Heart left ventricle (tissue), 16 donors: ENCODE results near the gene HTR4. TPM values are rescaled to one million over a fixed set of nuclear protein-coding genes. Genes with fewer than 3 reads are reported as not detected.
A peak's percentile ranks its signal among the peaks of the same experiment; 100 is the strongest.

Source experiments
- ATAC-seq, 4 donors: fragments of 200-7000 bp; cut with Tn5 transposase; one replicate each; pipeline ENCODE4 v1.9.1; 2020 to 2022; ENCODE audit warnings: moderate library complexity in 4 of 4, mild to moderate bottlenecking in 3 of 4, moderate number of reproducible peaks in 1 of 4
- DNase-seq, 5 donors: peaks; one replicate each; pipeline ENCODE4 v3.0.0-alpha.2; 2020
- H3K27ac ChIP-seq, 12 donors: fragments of 200-600 bp; sonication (generic) in 4 of 12; one replicate each; pipeline versions ENCODE4 v1.5.0 to v1.8.0; 2016 to 2022; ENCODE audit warnings: mild to moderate bottlenecking in 2 of 12
- H3K27me3 ChIP-seq, 9 donors: fragments of 200-600 bp; sonication (generic) in 2 of 9; one replicate each; pipeline versions ENCODE4 v1.5.1 to v1.8.0; 2016 to 2022; ENCODE audit warnings: mild to moderate bottlenecking in 3 of 9
- H3K36me3 ChIP-seq, 9 donors: fragments of 200-600 bp; sonication (generic) in 2 of 9; one replicate each; pipeline versions ENCODE4 v1.5.0 to v1.8.0; 2018 to 2022; ENCODE audit warnings: mild to moderate bottlenecking in 2 of 9
- H3K4me1 ChIP-seq, 12 donors: fragments of 200-600 bp; sonication (generic) in 4 of 12; one replicate each; pipeline versions ENCODE4 v1.5.0 to v1.8.0; 2016 to 2022; ENCODE audit warnings: mild to moderate bottlenecking in 3 of 12
- H3K4me3 ChIP-seq, 12 donors: fragments of 200-600 bp; sonication (generic) in 4 of 12; one replicate each; pipeline versions ENCODE4 v1.5.0 to v1.8.0; 2017 to 2022; ENCODE audit warnings: mild to moderate bottlenecking in 9 of 12, moderate library complexity in 4 of 12
- H3K9me3 ChIP-seq, 12 donors: fragments of 200-600 bp; sonication (generic) in 4 of 12; one replicate each; pipeline versions ENCODE4 v1.5.0 to v1.8.0; 2016 to 2022; ENCODE audit warnings: mild to moderate bottlenecking in 1 of 12
- POLR2A ChIP-seq, 2 donors: fragments of 450-650 bp; IDR thresholded peaks; one replicate each; pipeline ENCODE4 v1.6.1; 2017; ENCODE audit warnings: antibody characterized with exemption in 2 of 2, mild to moderate bottlenecking in 2 of 2, moderate library complexity in 2 of 2
- WGBS, 4 donors: extraction: QIAGEN DNeasy Blood & Tissue Kit in 2 of 4; methylation state at CpG; one replicate each; pipeline versions ENCODE4 v1.1.5 to v1.1.7; 2013 to 2018; 5-methylcytosine and 5-hydroxymethylcytosine counted together
- intact Hi-C, 10 donors: fragments of 100-400 bp; cut with DNase I; formaldehyde crosslinking; loops; one replicate each; pipeline versions ENCODE4 v1.11.1 to v1.14.2; 2022
- polyA plus RNA-seq, 2 donors: library from polyadenylated mRNA; stranded (reverse); fragments of 200-250 nt; gene quantifications; one replicate each; pipeline ENCODE4 v1.2.3, GENCODE V29; 2013
- total RNA-seq, 9 donors: library from RNA; depleted of rRNA in 2 of 9; stranded (reverse); fragments of >200 nt in 2 of 9; fragmentation: NEBNext Ultra II Directional in 3 of 9; extraction: Animal tissue kit (Norgen Biotek cat#: 25700) in 3 of 9; gene quantifications; one replicate each; pipeline versions ENCODE4 v1.1.0 to v1.2.4, GENCODE V29; 2016 to 2023
- TF ChIP-seq, protein P1 (sequence below), 12 donors: fragments of 200-600 bp; sonication (generic) in 4 of 12; IDR thresholded peaks; one replicate each; pipeline versions ENCODE4 v1.5.0 to v1.8.0; 2018 to 2022; ENCODE audit warnings: antibody characterized with exemption in 12 of 12, mild to moderate bottlenecking in 5 of 12
- donor health status: ischemic (EF 13 %, LVEDD 7.1; RV severe dilation, severe dysfunction).
- donor health status: healthy with polysubstance abuse.
- donor health status: DM: no; HTN: yes; CAD: no.
- donor health status: DM: no; HTN: no; CAD: no.
- donor health status: ischemic (EF 25% LVEDD 6.9; RV normal size, moderate dysfunction).
- donor health status: ischemic (EF 25% LVEDD 5.7; RV mildly dilated, moderate dysfunction).
- donor health status: healthy.
- donor health status: DM: yes; HTN: yes; CAD: no.
- donor health status: ischemic (EF 35%, LVEDD 5.7; RV mildly dilated, moderate dysfunction).
- donor health status: nonischemic (EF 11% LVEDD 7.7; RV severe dilation, severe dysfunction).
- donor health status: DM: yes; HTN: yes; CAD: no.
- donor health status: PGD.
- donor health status: ischemic (EF 29% LVEDD 5.4; RV normal size, mild dysfunction).
- donor health status: nonischemic (EF 23%, LVEDD 6.1; RV moderate dilation, normal function).

Gene HTR4
- total and polyA plus RNA-seq, 11 donors: 0.11 to 1.6 (median 0.27) TPM; not detected in 4

DNA sequence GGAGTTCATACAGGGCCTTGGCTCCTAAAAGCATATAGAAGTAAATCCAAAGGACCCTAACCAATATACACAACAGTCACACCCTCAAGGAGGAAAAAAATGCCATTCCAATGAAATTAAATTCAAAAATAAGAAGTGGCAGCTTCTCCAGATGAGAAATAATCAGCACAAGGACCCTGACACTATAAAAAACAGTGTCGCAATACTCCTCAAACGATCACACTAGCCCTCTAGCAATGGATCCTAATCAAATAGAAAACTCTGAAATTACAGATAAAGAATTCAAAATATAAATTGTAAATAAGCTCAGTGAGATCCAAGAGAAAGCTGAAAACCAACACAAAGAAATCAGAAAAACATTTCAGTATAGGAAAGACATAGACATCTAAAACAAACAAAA, 33.5 kb upstream of the HTR4 start:
- Histone ChIP-seq H3K4me3 (no peak overlapping the region), H3K4me1 (peaks cover 0 to 13% (median 0%) of the 10 kb centered on the region in 12 donors), H3K9me3 (peaks cover 0 to 38% (median 16%) of the 10 kb centered on the region in 12 donors), H3K36me3 (no peaks in the 10 kb centered on the region), H3K27me3 (no peaks in the 10 kb centered on the region), H3K27ac (no peak overlapping the region)
- ATAC-seq (no peak), DNase-seq (no peak)
- intact Hi-C loops: no loop called here
- 90 to 95% (median 92%) methylated on average over 2 of the region's 2 CpGs for WGBS, 4 donors
- no peak for TF ChIP-seq POLR2A (IDR thresholded peaks at IDR 0.05)

GRCh38 chr5:148687427-148687826, 33.1 kb upstream of the HTR4 start:
- Histone ChIP-seq H3K4me1 (peaks cover 0 to 13% (median 0%) of the 10 kb centered on the region in 12 donors), H3K4me3 (no peak overlapping the region), H3K36me3 (no peaks in the 10 kb centered on the region), H3K27me3 (no peaks in the 10 kb centered on the region), H3K27ac (no peak overlapping the region), H3K9me3 (peaks cover 0 to 38% (median 16%) of the 10 kb centered on the region in 12 donors)
- no peak for ATAC-seq
- intact Hi-C loops: no loop called here
- no peak for DNase-seq
- TF ChIP-seq, protein P1, sequence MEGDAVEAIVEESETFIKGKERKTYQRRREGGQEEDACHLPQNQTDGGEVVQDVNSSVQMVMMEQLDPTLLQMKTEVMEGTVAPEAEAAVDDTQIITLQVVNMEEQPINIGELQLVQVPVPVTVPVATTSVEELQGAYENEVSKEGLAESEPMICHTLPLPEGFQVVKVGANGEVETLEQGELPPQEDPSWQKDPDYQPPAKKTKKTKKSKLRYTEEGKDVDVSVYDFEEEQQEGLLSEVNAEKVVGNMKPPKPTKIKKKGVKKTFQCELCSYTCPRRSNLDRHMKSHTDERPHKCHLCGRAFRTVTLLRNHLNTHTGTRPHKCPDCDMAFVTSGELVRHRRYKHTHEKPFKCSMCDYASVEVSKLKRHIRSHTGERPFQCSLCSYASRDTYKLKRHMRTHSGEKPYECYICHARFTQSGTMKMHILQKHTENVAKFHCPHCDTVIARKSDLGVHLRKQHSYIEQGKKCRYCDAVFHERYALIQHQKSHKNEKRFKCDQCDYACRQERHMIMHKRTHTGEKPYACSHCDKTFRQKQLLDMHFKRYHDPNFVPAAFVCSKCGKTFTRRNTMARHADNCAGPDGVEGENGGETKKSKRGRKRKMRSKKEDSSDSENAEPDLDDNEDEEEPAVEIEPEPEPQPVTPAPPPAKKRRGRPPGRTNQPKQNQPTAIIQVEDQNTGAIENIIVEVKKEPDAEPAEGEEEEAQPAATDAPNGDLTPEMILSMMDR (IDR thresholded peaks at IDR 0.05): no peak
- TF ChIP-seq POLR2A (IDR thresholded peaks at IDR 0.05): no peak
- WGBS, 4 donors: 64 to 78% (median 71%) methylated on average over 3 of the region's 3 CpGs

DNA sequence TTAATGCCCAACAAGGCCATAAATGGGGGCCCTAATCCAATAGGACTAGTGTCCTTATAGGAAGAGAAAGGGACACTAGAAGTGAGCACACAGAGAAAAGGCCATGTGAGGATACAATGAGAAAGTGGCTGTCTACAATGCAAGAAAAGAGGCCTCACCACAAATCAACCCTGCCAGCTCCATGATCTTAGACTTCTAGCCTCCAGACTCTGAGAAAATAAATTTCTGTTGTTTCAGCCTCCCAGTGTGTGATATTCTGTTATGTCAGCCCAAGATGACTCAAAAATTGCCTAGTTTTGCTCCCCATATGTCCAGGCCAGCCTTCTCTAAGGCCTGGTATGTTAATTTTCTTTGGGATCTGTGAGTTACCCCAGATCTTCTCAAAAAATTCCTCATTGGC, 32.3 kb upstream of the HTR4 start:
- peaks cover 0 to 18% (median 0%) of the 10 kb centered on the region in 12 donors for H3K4me1 ChIP-seq
- H3K4me3 ChIP-seq: no peak overlapping the region
- DNase-seq: no peak
- intact Hi-C loops: no loop called here
- TF ChIP-seq POLR2A (IDR thresholded peaks at IDR 0.05): no peak
- TF ChIP-seq, protein P1 (IDR thresholded peaks at IDR 0.05): no peak
- no peaks in the 10 kb centered on the region for H3K27me3 ChIP-seq
- H3K36me3 ChIP-seq: no peaks in the 10 kb centered on the region
- peak overlapping the region in 1 of 12 donors; percentile 59 for H3K27ac ChIP-seq
- peaks cover 0 to 37% (median 16%) of the 10 kb centered on the region in 12 donors for H3K9me3 ChIP-seq
- ATAC-seq: peak in 1 of 4 donors; percentile 43

DNA sequence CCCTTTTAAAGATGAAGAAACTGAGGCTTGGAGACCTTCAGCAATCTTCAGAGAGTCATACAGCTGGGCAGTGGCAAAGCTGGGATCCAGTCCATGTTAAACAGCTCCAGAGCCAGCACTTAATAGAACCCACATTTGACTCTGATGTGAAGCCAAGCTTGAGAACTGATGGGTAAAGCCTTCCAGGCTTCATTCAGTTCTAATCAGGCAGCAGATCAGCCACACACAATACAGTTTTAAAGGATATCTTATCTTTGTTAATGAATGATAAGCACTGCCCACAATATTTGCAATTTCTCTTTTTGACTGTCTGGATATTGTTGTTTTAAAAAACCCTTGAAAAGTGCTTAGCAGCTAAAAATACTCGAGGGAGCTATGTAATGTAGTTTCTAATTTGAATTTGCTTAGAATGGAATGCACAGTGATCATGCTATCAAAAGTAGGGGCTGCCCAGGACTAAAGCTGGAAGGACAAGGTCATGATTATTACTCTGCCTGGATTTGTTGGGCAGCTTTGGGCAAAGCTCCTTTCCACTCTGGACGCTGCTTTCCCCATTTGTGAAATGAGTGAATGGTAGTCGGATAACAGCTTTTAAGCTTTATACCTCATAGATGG, 31.3 kb upstream of the HTR4 start:
- Histone ChIP-seq H3K27ac (peak overlapping the region in 8 of 12 donors; percentile 4 to 59 (median 28)), H3K36me3 (no peaks in the 10 kb centered on the region), H3K9me3 (peaks cover 0 to 31% (median 15%) of the 10 kb centered on the region in 12 donors), H3K27me3 (no peaks in the 10 kb centered on the region), H3K4me3 (no peak overlapping the region), H3K4me1 (peaks cover 0 to 26% (median 0%) of the 10 kb centered on the region in 12 donors)
- ATAC-seq (peak in 3 of 4 donors; percentile 71 to 83 (median 77)), DNase-seq (no peak)
- TF ChIP-seq POLR2A (IDR thresholded peaks at IDR 0.05): no peak
- TF ChIP-seq, protein P1 (IDR thresholded peaks at IDR 0.05): no peak
- WGBS, 4 donors: 48 to 55% (median 51%) methylated on average over 3 of the region's 3 CpGs
- intact Hi-C loops: no loop called here

DNA sequence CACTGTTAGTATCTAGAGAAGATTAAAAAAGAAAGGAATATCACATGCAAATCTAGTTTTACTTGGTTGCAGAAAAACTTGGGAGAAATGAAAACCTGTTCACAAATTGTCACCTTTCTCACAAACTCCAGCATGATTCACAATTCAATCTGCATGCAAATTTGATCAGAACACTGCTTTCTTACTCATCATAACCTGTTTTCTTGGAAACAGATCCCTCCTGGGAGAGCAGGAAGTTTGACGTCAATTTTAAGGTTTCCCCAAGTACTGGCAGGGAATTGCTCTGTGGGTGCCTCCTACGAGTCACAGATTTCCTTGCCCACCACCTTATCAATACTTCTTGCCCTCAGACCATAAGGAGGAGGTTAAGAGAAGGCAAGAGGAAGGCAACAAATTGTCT, 30.2 kb upstream of the HTR4 start:
- Histone ChIP-seq H3K4me1 (peaks cover 0 to 29% (median 0%) of the 10 kb centered on the region in 12 donors), H3K27me3 (no peaks in the 10 kb centered on the region), H3K4me3 (no peak overlapping the region), H3K36me3 (no peaks in the 10 kb centered on the region), H3K27ac (no peak overlapping the region), H3K9me3 (peaks cover 0 to 22% (median 11%) of the 10 kb centered on the region in 12 donors)
- ATAC-seq (no peak), DNase-seq (no peak)
- 44 to 65% (median 50%) methylated on average over 2 of the region's 2 CpGs for WGBS, 4 donors
- TF ChIP-seq POLR2A (IDR thresholded peaks at IDR 0.05): no peak
- TF ChIP-seq, protein P1 (IDR thresholded peaks at IDR 0.05): no peak
- intact Hi-C loops: no loop called here
